NCI-H2081 (cell line): Measurements from ENCODE around the gene CBY1.
"Not testable (repeated sequence)": the region's sequence is repeated elsewhere in the genome, so short reads cannot be mapped to it uniquely, and the experiment has no call there.

Experiments used
- DNase-seq, 2 experiments: peaks; one replicate each; lab custom pipeline; 2025; lab: John Stamatoyannopoulos, UW

CBY1 gene

DNA sequence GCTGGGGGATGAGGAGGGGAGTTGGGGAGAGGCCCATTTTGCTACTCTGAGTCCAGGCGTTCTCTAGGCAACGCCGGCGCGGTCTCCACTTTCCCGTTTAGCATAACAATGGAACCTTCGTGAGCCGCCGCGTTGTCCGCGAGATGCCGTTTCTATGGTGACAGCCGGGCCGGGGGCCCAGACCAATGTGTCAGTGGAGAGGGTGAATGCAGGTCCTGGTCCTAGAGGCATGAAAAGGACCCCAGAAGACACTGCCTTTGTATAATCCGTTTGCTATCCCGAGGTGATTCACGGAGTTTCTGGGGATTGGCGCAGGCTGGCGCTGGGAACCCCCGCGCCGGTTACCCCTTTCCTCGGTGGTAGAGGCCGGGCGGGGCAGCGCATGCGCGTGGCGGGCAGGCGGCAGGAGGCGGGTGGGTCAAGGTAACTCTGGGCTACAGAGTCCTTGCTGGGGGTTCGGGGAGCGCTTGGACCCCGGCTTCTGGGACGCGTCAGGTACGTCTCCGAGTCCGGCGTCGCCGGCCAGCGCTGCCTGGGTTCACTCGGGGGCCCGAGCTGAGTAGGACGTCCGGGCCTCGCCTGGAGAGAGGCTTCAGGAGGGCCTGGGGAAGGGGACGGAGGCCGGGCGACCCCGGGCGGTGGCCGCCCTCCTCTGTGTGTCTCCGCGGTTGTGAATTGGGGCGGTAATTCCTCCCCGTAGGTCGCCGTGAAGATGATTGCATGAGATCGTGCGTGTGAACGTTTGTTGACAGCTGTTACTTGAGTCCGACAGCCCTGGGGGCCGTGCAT lies at the start of gene CBY1, which contains the start of gene FAM227A:
CBY1 (plus strand) TSS at position 383 of the 789 bp plus-strand sequence. CDS start 11,417 bp downstream, outside the sequence.
FAM227A (minus strand) TSS at position 137 of the 789 bp plus-strand sequence. CDS start 6,224 bp downstream, outside the sequence.
- DNase-seq: peak; percentile 86 to 89

DNA sequence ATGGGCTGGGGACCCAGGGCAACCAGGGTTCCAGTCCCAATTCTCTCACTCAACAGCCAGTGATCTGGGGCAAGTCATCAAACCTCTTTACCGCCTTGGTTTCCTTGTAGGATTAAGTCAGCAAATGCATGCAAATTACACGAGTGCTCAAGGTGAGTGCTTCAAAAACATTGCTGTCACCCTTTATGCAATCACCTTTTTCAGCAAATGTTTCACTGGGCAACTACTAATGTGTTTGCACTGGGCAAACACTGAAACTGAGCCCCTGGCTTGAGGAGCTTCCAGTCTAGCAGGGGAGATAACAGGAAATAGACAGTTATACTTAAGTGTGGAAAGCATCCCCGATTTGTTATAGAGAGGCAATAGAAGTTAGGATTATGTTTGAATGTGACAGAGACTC lies 48.8 kb upstream of the CBY1 start:
- DNase-seq: no peak

- no peak for DNase-seq
Measured at GRCh38 chr22:38608992-38609750, 47.3 kb upstream of the CBY1 start.

DNA sequence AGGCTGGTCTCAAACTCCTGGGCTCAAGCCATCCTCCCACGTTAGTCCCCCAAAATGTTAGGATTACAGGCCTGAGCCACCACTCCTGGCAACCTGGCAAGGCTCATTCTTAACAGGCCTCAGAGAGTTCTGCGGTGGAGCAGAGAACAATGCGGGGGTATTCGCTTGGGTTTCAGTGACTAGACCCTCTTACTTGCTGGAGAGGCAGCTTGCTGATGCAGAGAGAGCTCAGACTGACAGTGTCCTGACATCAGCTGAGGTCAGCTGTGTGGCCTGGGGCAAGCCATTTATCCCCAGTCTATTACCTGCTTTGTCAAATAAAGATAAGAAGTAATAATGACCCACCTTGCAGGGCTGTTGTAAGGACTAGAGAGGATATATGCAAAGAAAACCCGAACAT lies 46.2 kb upstream of the CBY1 start:
- no peak for DNase-seq

GRCh38 chr22:38611559-38611958 lies 44.9 kb upstream of the CBY1 start:
- no peak for DNase-seq

DNA sequence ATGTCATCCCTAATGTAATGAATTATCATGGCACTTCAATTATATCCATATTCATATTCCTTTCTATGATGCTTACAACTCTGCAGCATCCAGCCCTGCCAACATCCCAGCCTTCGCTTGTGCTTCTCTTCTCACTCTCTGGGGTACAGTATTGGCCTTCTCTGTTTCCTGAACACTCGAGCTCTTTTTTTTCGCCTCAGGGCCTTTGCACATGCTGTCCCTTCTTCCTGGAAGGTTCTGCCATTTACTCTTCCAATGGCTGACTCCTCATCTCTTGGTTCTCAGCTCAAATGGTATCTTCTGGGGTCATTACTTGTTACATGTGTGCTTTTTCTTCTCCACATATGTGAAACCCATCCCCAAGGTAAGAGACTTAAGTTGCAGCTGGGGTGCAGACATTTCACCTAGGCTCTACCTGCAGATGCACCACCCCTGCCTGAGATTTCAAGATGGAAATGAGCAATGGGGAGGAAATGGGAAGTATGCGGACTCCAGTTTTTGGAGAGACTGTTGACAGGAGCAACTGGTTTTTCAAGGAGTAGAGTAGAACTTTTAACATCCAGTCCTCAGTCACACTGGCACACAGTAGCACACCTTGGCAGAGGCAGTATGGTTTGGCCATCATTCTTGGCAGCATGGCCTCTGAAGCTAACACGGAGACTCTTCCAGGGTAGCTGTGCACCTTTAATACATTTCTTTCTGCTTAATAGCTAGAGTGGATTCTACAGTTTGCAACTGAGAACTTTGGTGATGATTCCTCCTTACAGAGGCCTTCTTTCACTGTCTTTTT lies 44.0 kb upstream of the CBY1 start:
- no peak for DNase-seq

DNA sequence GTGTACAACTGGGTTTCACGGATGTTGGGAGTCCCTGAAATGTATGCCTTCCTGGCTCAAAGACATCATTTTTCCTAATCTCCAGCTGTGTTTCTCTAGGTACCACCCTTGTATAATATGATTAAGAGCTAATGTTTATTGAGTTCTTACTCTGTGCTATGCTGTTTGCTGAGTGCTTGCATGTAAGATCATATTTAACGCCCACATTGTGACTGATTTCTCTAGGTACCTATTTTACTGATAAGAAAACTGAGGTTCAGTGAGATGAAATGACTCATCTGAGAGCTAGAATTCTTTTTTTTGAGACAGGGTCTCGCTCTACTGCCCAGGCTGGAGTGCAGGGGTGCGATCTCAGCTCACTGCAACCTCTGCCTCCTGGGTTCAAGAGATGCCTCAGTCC lies 42.9 kb upstream of the CBY1 start:
- no peak for DNase-seq

DNA sequence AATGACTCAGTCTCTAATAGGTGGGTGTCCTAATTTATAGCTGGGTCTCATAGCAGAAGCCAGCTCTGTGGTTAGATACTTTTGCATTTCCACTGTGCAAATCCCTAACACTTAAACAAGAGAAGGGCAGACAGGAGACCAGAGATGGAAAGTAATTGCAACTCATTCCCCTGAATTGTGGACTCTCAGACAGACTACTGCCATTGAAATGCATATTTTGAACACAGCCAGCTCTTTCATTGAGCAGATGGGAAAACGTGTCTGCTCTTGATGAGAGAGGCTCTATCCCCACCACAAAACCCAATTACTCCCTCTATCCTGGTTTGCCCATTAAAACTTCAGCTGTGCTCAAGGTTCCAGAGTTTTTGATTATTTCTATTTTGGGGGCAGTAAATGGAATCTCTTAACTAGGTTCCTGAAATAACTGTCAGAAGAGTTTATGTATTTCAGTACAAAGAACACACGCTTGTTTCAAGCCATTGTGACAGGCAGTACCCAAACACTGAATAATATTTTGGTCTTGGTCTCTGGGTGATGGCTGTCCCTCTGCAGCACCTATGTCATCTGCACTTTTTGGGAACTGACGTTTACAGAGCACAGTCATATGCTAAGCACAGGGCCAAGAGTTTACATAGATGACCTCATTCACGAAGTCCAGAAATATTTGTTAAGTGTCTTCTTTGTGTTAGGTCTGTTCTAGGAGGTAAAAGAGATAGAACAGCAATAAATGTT lies 41.9 kb upstream of the CBY1 start:
- DNase-seq: no peak

DNA sequence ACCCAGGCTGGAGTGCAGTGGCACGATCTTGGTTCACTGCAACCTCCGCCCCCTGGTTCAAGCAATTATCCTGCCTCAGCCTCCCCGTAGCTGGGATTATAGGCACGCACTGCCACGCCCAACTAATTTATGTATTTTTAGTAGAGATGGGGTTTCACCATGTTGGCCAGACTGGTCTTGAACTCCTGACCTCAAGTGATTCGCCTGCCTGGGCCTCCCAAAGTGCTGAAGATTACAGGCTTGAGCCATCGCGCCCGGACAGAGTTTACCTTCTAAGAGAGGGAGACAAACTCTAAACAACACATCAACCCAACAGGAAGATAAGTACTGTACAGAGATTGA lies 41.4 kb upstream of the CBY1 start:
- not testable (repeated sequence) for DNase-seq

DNA sequence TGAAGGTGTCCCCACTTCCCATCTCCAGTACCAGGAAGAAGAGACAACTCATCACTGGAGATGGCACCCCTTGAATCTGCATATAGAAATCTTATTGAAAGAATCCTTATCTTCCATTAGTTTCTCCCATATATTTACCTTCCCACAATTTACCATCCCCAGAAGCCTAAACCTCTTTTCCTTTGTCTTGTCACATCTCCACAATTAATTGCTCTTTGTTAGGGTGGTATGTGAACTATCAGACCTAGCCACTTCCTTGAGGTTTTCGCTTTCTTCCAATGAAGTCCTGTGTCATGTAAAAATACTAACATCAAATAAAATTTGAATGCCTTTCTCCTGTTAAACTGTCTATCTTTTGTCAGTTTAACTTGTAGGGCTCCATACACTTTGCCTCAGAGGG lies 38.2 kb upstream of the CBY1 start:
- DNase-seq: no peak

DNA sequence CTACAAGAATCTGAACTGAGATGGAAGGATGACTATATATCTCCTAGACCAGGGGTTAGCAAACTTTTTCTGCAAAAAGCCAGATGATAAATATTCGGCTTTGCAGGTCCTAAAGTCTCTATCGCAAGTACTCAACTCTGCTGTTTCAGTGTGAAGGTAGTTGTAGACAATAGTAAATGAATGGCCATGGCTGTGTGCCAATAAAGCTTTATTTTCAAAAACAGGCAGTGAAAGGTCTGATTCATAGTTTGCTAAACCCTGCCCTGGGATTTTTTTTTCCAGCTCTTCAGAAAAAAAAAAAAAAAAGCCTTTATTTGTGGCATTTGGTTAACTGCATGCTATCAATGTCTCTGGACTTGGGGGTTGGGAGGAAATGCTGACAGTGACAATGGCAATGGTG lies 37.8 kb upstream of the CBY1 start:
- no peak for DNase-seq

DNA sequence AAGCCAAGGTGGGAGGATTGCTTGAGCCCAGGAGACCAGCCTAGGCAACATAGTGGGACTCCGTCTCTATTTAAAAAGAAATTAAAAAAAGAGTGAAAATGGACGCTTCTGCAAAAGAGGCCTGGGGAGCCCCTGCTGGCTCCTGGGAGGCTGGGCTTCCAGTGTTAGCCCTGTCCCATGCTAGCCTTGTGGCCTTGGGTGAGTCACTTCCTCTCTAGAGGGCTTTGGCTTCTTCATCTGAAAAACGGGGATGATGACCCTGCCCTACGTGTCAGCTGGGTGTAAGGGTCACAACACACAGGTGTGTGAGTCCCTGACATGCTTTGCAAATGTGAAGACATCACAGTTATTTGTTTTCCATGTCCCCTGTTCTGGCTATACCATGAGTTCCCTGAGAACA lies 33.1 kb upstream of the CBY1 start:
- no peak for DNase-seq

- no peak for DNase-seq
Measured at GRCh38 chr22:38628444-38628843, 28.0 kb upstream of the CBY1 start.

GRCh38 chr22:38629108-38629507 lies 27.3 kb upstream of the CBY1 start:
- no peak for DNase-seq

DNA sequence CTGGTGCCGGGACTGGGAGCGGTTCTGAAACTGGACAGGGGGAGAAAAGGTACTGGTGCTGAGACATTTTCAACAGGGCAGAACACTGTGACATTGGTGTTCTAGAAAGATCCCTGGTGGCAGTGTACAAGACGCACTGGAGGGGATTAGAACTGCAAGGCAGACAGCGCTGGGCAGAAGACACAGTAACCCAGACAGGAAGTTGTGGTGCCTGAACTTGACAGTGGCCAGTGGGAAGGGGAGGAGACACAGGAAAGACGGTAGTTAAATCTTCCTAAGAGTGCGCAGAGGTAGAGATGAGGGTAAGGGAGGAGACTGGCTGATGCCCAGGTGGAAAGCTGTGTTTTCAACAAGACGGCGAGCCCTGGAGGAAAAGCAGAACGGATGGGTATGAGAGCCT lies 24.7 kb upstream of the CBY1 start:
- no peak for DNase-seq

- no peak for DNase-seq
Measured at GRCh38 chr22:38632528-38632927, 23.9 kb upstream of the CBY1 start.

DNA sequence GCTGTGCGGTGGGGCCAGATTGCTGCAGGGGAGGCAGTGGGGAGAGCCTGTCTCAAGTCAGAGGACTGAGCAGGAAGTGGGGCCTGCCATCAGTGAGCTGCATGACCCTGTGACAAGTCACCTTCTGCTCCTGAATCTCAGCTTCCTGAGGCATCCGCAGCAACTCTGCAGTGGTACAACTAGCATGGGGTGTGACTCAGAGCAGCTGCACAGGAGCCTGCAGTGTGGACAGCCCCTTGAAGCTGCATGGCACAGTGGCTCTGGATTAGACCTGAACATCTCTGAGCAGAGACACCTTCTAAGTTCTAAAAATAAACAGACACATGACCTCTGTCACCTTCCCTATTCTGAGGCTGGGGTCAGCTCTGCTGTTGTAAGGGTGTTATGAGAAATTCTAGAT lies 18.2 kb upstream of the CBY1 start:
- DNase-seq: no peak

- no peak for DNase-seq
Measured at GRCh38 chr22:38638728-38639127, 17.7 kb upstream of the CBY1 start.

DNA sequence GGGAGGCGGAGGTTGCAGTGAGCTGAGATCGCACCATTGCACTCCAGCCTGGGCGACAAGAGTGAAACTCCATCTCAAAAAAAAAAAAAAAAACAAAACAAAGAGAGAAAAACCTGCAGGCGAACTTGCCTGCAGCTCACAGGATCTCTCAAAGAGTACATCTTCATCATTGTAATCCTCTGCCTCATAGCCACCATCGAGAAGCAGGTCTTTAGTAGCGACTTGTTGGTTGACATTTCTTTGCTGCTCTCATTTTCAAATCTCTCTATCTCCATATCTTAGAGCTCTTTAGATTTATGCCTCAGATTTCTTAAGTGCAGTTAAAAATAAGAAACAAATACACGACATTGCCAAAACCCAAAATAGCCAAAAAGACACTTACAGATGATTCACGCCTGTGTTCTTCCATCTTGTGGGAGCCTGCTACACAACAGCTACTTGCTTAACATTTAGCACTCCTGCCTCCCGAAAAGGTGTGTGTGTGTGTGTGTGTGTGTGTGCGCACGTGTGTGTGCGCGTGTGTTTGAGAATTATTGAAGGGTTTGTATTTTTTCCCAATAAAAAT lies 14.9 kb upstream of the CBY1 start:
- DNase-seq: no peak

DNA sequence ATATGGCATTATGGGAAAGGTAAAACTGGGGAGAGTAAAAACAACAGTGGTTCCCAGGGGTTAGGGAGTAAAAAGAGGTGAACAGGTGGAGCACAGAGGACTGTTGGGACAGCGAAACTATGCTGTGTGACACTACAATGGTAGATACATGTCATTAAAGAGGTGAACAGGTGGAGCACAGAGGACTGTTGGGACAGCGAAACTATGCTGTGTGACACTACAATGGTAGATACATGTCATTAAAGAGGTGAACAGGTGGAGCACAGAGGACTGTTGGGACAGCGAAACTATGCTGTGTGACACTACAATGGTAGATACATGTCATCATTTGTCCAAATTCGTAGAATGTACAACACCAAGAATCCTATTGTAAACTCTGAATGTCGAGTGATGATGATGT lies 12.2 kb upstream of the CBY1 start:
- not testable (repeated sequence) for DNase-seq

DNA sequence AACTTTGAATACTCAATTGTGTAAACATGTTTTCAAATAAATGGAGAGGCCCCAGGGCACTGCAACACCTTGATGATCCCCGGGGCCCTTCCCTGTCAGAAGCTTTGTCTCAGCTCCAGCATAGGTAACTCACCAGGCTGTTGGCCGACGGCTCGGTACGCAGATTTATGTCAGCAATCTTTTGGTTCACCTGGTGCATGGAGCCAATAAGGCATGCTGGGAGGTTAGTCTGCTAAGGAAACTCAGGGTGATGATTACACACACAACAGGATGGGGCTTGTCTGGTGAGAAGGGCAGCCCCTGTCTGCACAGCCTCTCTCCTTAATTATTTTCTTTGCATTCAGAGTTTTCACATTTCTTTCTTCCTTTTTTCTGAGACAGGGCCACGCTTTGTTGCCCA lies 11.0 kb upstream of the CBY1 start:
- no peak for DNase-seq
